Umbilical cord (tissue), 2 donors: Measurements from ENCODE around the gene HES4. TPM values are rescaled to one million over a fixed set of nuclear protein-coding genes. Genes with fewer than 3 reads are reported as not detected.

Source experiments
- DNase-seq: peaks from one replicate; pipeline ENCODE4 v3.0.0-alpha.2; 2015; ENCODE audit warnings: low spot score
- total RNA-seq: library from RNA; depleted of rRNA; stranded (reverse); fragments of >200 nt; gene quantifications from one replicate; pipeline ENCODE4 v1.2.3, GENCODE V29; 2014; ENCODE audit warnings: low replicate concordance; ENCODE audit not compliant: insufficient read depth

HES4 gene
- total RNA-seq, 1 donor from 2014 or later: 40.2 TPM

- no peak for DNase-seq
Observed at GRCh38 chr1:951364-951763, 48.5 kb downstream of the HES4 start.

- no peak for DNase-seq
Observed at GRCh38 chr1:950881-951280, 49.0 kb downstream of the HES4 start.

- no peak for DNase-seq
Observed at GRCh38 chr1:950268-950667, 49.6 kb downstream of the HES4 start.

Other genes starting within 250 kb of the HES4 start
- gene SAMD11, start 76.2 kb downstream of the HES4 start, total RNA-seq: 11.1 TPM
- 26.2 TPM for gene NOC2L, start 40.8 kb downstream of the HES4 start, total RNA-seq
- gene KLHL17, start 39.5 kb downstream of the HES4 start, total RNA-seq: 3.4 TPM
- 1.2 TPM for gene PLEKHN1, start 33.6 kb downstream of the HES4 start, total RNA-seq
- 0.96 TPM for gene PERM1, start 18.0 kb downstream of the HES4 start, total RNA-seq
- gene ISG15, start 13.4 kb upstream of the HES4 start, total RNA-seq: 54.9 TPM
- 68.4 TPM for gene AGRN, start 20.0 kb upstream of the HES4 start, total RNA-seq
- 1.9 TPM for gene RNF223, start 74.2 kb upstream of the HES4 start, total RNA-seq
- gene C1orf159, start 116.0 kb upstream of the HES4 start, total RNA-seq: 7.7 TPM
- not detected for gene TTLL10, start 173.8 kb upstream of the HES4 start, total RNA-seq
- not detected for gene TNFRSF18, start 206.5 kb upstream of the HES4 start, total RNA-seq
- gene TNFRSF4, start 214.1 kb upstream of the HES4 start, total RNA-seq: not detected
- gene SDF4, start 231.9 kb upstream of the HES4 start, total RNA-seq: 54.2 TPM
- 15.4 TPM for gene B3GALT6, start 232.1 kb upstream of the HES4 start, total RNA-seq
- not detected for gene C1QTNF12, start 246.6 kb upstream of the HES4 start, total RNA-seq